Neural progenitor cell (in vitro differentiated cells): ENCODE data around the gene BCAS1.

Source experiments
- EZH2 ChIP-seq: fragments of 200-600 bp; sonication (generic); IDR thresholded peaks from 2 replicates; pipeline ENCODE4 v1.6.1; 2017; ENCODE audit warnings: antibody characterized with exemption, mild to moderate bottlenecking, moderate library complexity
- EZH2phosphoT487 ChIP-seq: fragments of 200-600 bp; sonication (generic); IDR thresholded peaks from 2 replicates; pipeline ENCODE4 v1.6.1; 2017; ENCODE audit warnings: antibody characterized with exemption
- TF ChIP-seq, protein P1 (sequence below): fragments of 200-600 bp; sonication (generic); IDR thresholded peaks from 2 replicates; pipeline ENCODE4 v1.5.1; 2017; ENCODE audit warnings: antibody characterized with exemption, mild to moderate bottlenecking

DNA sequence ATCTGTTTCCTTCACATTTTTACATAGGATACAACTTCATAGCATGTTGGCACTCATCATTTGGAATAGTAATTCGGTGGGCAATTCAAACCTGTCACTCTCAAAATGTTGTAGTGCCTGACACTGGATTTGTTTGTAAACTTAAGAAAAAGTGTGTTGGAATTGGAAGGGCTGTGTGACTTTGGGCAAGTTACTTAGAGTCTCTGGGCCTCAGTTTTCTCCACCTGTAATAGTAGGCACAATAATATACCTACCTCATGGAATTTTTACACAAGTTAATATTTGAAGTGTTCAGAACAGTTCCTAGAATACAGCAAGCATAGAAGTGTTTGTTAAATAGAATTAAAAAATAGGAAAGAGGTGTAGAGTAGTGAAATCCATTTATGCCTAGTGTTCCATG is 15.0 kb upstream of the BCAS1 start:
- TF ChIP-seq EZH2 = no peak
- TF ChIP-seq, protein P1, sequence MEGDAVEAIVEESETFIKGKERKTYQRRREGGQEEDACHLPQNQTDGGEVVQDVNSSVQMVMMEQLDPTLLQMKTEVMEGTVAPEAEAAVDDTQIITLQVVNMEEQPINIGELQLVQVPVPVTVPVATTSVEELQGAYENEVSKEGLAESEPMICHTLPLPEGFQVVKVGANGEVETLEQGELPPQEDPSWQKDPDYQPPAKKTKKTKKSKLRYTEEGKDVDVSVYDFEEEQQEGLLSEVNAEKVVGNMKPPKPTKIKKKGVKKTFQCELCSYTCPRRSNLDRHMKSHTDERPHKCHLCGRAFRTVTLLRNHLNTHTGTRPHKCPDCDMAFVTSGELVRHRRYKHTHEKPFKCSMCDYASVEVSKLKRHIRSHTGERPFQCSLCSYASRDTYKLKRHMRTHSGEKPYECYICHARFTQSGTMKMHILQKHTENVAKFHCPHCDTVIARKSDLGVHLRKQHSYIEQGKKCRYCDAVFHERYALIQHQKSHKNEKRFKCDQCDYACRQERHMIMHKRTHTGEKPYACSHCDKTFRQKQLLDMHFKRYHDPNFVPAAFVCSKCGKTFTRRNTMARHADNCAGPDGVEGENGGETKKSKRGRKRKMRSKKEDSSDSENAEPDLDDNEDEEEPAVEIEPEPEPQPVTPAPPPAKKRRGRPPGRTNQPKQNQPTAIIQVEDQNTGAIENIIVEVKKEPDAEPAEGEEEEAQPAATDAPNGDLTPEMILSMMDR = no peak
- TF ChIP-seq EZH2phosphoT487 = no peak
